ENCODE results near the gene TRPV6. TPM values are rescaled to one million over a fixed set of nuclear protein-coding genes. Genes with fewer than 3 reads are reported as not detected.
A peak's percentile ranks its signal among the peaks of the same experiment; 100 is the strongest.

The TRPV6 gene
- total and polyA plus RNA-seq, 12 donors: under 0.01 to 0.10 (median 0.06) TPM; not detected in 8

DNA sequence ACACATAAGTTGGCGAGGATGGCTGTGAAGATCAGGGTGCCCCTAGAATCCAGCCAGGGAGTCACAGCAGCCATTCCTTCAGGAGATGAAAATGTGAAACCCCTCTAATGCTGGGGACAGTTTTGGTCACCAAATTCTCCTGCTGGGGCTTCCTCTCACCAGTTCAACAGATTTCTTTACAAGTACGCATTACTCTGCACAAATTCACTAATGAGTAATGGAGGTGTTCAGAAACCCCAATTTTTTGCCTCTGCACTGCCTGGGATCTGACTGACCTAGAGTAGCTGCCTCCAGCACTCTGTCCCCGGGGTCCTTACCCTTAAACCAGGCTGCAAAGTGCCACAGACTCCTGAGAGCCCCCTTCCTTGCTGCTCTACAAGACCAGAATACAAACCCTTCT lies 31.9 kb upstream of the TRPV6 start:
- no peaks in the 10 kb centered on the region for H3K27me3 ChIP-seq
- intact Hi-C loops (cut with DNase I): no loop called here
- H3K4me3 ChIP-seq: no peak overlapping the region
- H3K4me1 ChIP-seq (replicated peaks in 1 of 2): no peaks in the 10 kb centered on the region
- no peak for DNase-seq
- no peaks in the 10 kb centered on the region for H3K9me3 ChIP-seq (replicated peaks in 1 of 3)
- no peak overlapping the region for H3K27ac ChIP-seq
- WGBS, 4 donors: 63 to 80% (median 72%) methylated on average over 3 of the region's 3 CpGs
- TF ChIP-seq POLR2A (IDR thresholded peaks at IDR 0.05): no peak
- TF ChIP-seq, protein P1, sequence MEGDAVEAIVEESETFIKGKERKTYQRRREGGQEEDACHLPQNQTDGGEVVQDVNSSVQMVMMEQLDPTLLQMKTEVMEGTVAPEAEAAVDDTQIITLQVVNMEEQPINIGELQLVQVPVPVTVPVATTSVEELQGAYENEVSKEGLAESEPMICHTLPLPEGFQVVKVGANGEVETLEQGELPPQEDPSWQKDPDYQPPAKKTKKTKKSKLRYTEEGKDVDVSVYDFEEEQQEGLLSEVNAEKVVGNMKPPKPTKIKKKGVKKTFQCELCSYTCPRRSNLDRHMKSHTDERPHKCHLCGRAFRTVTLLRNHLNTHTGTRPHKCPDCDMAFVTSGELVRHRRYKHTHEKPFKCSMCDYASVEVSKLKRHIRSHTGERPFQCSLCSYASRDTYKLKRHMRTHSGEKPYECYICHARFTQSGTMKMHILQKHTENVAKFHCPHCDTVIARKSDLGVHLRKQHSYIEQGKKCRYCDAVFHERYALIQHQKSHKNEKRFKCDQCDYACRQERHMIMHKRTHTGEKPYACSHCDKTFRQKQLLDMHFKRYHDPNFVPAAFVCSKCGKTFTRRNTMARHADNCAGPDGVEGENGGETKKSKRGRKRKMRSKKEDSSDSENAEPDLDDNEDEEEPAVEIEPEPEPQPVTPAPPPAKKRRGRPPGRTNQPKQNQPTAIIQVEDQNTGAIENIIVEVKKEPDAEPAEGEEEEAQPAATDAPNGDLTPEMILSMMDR (IDR thresholded peaks at IDR 0.05): no peak
- H3K36me3 ChIP-seq (replicated peaks in 1 of 2): no peaks in the 10 kb centered on the region

DNA sequence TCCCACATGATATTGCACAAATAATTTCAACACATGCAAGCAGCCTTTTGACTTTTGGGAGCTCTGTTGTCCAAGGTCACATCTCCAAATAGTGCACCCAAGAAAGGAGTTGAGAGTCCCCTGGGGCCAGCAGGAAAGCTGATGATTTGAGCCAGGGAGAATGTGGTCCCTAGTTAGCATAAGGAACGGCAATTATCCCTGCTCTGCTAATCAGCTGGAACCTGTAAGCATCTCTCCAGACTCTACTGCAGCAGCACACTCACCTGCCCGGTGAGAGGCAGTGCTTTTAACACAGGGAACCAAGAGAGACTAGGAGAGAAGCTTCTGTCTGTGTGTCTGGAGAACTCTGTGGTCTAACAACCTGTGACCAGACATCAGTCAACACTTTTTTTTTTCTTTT lies 31.0 kb upstream of the TRPV6 start:
- TF ChIP-seq, protein P1 (IDR thresholded peaks at IDR 0.05): no peak
- TF ChIP-seq POLR2A (IDR thresholded peaks at IDR 0.05): no peak
- DNase-seq: no peak
- Histone ChIP-seq H3K9me3 (replicated peaks in 1 of 3) (no peaks in the 10 kb centered on the region), H3K27ac (no peak overlapping the region), H3K27me3 (no peaks in the 10 kb centered on the region), H3K4me3 (no peak overlapping the region), H3K4me1 (replicated peaks in 1 of 2) (no peaks in the 10 kb centered on the region), H3K36me3 (replicated peaks in 1 of 2) (no peaks in the 10 kb centered on the region)
- intact Hi-C loops (cut with DNase I): no loop called here
- WGBS, 4 donors: 49 to 67% (median 62%) methylated on average over 2 of the region's 2 CpGs

GRCh38 chr7:142915315-142915714 lies 29.8 kb upstream of the TRPV6 start:
- no peak overlapping the region for H3K4me3 ChIP-seq
- no peaks in the 10 kb centered on the region for H3K4me1 ChIP-seq (replicated peaks in 1 of 2)
- intact Hi-C loops (cut with DNase I): no loop called here
- no peaks in the 10 kb centered on the region for H3K9me3 ChIP-seq (replicated peaks in 1 of 3)
- no peaks in the 10 kb centered on the region for H3K27me3 ChIP-seq
- DNase-seq: peak in 1 of 7 donors; percentile 9
- H3K27ac ChIP-seq: no peak overlapping the region
- H3K36me3 ChIP-seq (replicated peaks in 1 of 2): no peaks in the 10 kb centered on the region
- WGBS, 4 donors: 73 to 83% (median 79%) methylated on average over 7 to 8 of the region's 8 CpGs
- TF ChIP-seq POLR2A (IDR thresholded peaks at IDR 0.05): no peak
- TF ChIP-seq, protein P1 (IDR thresholded peaks at IDR 0.05): no peak

GRCh38 chr7:142914121-142914520 lies 28.6 kb upstream of the TRPV6 start:
- no peaks in the 10 kb centered on the region for H3K4me1 ChIP-seq (replicated peaks in 1 of 2)
- no peaks in the 10 kb centered on the region for H3K36me3 ChIP-seq (replicated peaks in 1 of 2)
- no peak overlapping the region for H3K27ac ChIP-seq
- H3K4me3 ChIP-seq: no peak overlapping the region
- 23 to 35% (median 31%) methylated on average over 1 of the region's 1 CpG for WGBS, 4 donors
- intact Hi-C loops (cut with DNase I): no loop called here
- H3K9me3 ChIP-seq (replicated peaks in 1 of 3): no peaks in the 10 kb centered on the region
- TF ChIP-seq POLR2A (IDR thresholded peaks at IDR 0.05): no peak
- TF ChIP-seq, protein P1 (IDR thresholded peaks at IDR 0.05): no peak
- H3K27me3 ChIP-seq: no peaks in the 10 kb centered on the region
- DNase-seq: no peak
